Measurements from ENCODE around the gene PLXNA4. TPM values are rescaled to one million over a fixed set of nuclear protein-coding genes. Genes with fewer than 3 reads are reported as not detected.

Gene PLXNA4
- polyA plus RNA-seq, 2 of the 4 experiments (the other 2 are of a cell fraction): 0.12 to 0.34 TPM

GRCh38 chr7:132497098-132497497 is 79.2 kb downstream of the PLXNA4 start:
- Histone ChIP-seq H3K4me1 (no peaks in the 10 kb centered on the region), H3K9me3 (no peaks in the 10 kb centered on the region), H3K4me2 (no peak overlapping the region), H3K27ac (no peak overlapping the region), H3K4me3 (no peak overlapping the region)
- CTCF ChIA-PET: interaction anchor here (0.6 kb wide), 1 partner anchor 316 kb away, joined by 3 read pairs; no protein-coding TSS in a partner anchor
- POLR2A ChIA-PET: no interaction called here
- no peak for FAIRE-seq
- no peak for ATAC-seq
- TF ChIP-seq EHMT2 (IDR thresholded peaks at IDR 0.05; ENCODE audit: low read depth) (no peak), MYC (IDR thresholded peaks at IDR 0.05; ENCODE audit: borderline replicate concordance, low read length) (no peak), RAD21 (conservative IDR thresholded peaks at IDR 0.05 in 1 of 2, IDR thresholded peaks at IDR 0.05 in 1 of 2) (no peak), EP300 (IDR thresholded peaks at IDR 0.05) (no peak), NPAS2 (CRISPR knock-in tag; IDR thresholded peaks at IDR 0.05; ENCODE audit: borderline replicate concordance) (no peak), ZNF302 (CRISPR knock-in tag; IDR thresholded peaks at IDR 0.05) (no peak), HOXA7 (CRISPR knock-in tag; IDR thresholded peaks at IDR 0.05) (no peak), MAZ (IDR thresholded peaks at IDR 0.05; ENCODE audit: borderline replicate concordance, low read depth, low read length) (no peak), BHLHE40 (IDR thresholded peaks at IDR 0.05; ENCODE audit: low read depth, low read length) (no peak), HOXB13 (CRISPR knock-in tag; IDR thresholded peaks at IDR 0.05; ENCODE audit: low read depth) (no peak), HDAC2 (IDR thresholded peaks at IDR 0.05) (no peak), FOXS1 (CRISPR knock-in tag; IDR thresholded peaks at IDR 0.05) (no peak), KDM5A (IDR thresholded peaks at IDR 0.05) (no peak), JUN (IDR thresholded peaks at IDR 0.05) (no peak), CTCF (IDR thresholded peaks at IDR 0.05) (no peak), RARB (CRISPR knock-in tag; IDR thresholded peaks at IDR 0.05) (no peak), REST (IDR thresholded peaks at IDR 0.05) (no peak), POLR2A (IDR thresholded peaks at IDR 0.05; ENCODE audit: low read length) (no peak), BCL3 (IDR thresholded peaks at IDR 0.05) (no peak)
- no peak for DNase-seq (ENCODE audit: low read depth in 1 of 2, low spot score in 1 of 2)
- 63% methylated on average over 5 of the region's 5 CpGs for WGBS (ENCODE audit: missing lambda C conversion rate)

- Histone ChIP-seq H3K4me2 (no peak overlapping the region), H3K9me3 (no peaks in the 10 kb centered on the region), H3K27ac (no peak overlapping the region), H3K4me1 (no peaks in the 10 kb centered on the region), H3K4me3 (no peak overlapping the region)
- 42% methylated on average over 3 of the region's 3 CpGs for WGBS (ENCODE audit: missing lambda C conversion rate)
- TF ChIP-seq E2F6 (IDR thresholded peaks at IDR 0.05; ENCODE audit: borderline replicate concordance, low read depth) (no peak), CHD2 (IDR thresholded peaks at IDR 0.05; ENCODE audit: low read length, partially characterized antibody) (no peak), NR3C1 (IDR thresholded peaks at IDR 0.05) (no peak), CBX2 (IDR thresholded peaks at IDR 0.05; ENCODE audit: borderline replicate concordance, low read depth) (no peak), EHF (CRISPR knock-in tag; IDR thresholded peaks at IDR 0.05) (no peak), SMC3 (IDR thresholded peaks at IDR 0.05) (no peak), ZSCAN20 (CRISPR knock-in tag; IDR thresholded peaks at IDR 0.05) (no peak), HDAC2 (IDR thresholded peaks at IDR 0.05) (no peak), REST (IDR thresholded peaks at IDR 0.05) (no peak), NFE2L2 (conservative IDR thresholded peaks at IDR 0.05; ENCODE audit: low read length) (no peak), RFX5 (IDR thresholded peaks at IDR 0.05) (no peak)
- DNase-seq (ENCODE audit: low read depth in 1 of 2, low spot score in 1 of 2) (no peak), ATAC-seq (no peak), FAIRE-seq (no peak)
- ChIA-PET POLR2A (no interaction called here), CTCF (interaction anchor here (2.0 kb wide), 1 partner anchor 84 kb away, joined by 4 read pairs; no protein-coding TSS in a partner anchor)
These were observed 80.3 kb downstream of the PLXNA4 start for GRCh38 chr7:132495936-132496335.

Measured in A549 (cell line).